SU-DHL-6 (cell line): ENCODE measurements around the gene AFM.

Experiments used
- H2AFZ ChIP-seq: fragments of 200-600 bp; sonication (generic); 2 replicates; pipeline ENCODE4 v1.6.1; 2014; ENCODE audit warnings: low read depth, mild to moderate bottlenecking, moderate library complexity, mixed read lengths, antibody characterized with exemption, low read length; ENCODE audit not compliant: severe bottlenecking
- H3F3A ChIP-seq: fragments of 200-600 bp; shearing (Covaris generic); 2 replicates; pipeline ENCODE4 v1.6.0; 2016; ENCODE audit warnings: antibody characterized with exemption, mild to moderate bottlenecking; ENCODE audit not compliant: insufficient read depth
- H3K27ac ChIP-seq: fragments of 200-600 bp; sonication (generic); 2 replicates; pipeline ENCODE4 v1.5.1; 2016; ENCODE audit warnings: low read depth, mild to moderate bottlenecking, low read length, moderate library complexity, mixed read lengths
- H3K27me3 ChIP-seq: fragments of 200-600 bp; sonication (generic), shearing (Covaris generic); 2 replicates; pipeline ENCODE4 v1.6.0; 2014; ENCODE audit warnings: mild to moderate bottlenecking, low read length
- H3K36me3 ChIP-seq: fragments of 200-600 bp; sonication (generic); 2 replicates; pipeline ENCODE4 v1.6.1; 2014; ENCODE audit warnings: mild to moderate bottlenecking, low read length, mixed read lengths
- H3K4me2 ChIP-seq: fragments of 300-600, 200-600 bp; shearing (Covaris generic), sonication (generic); 2 replicates; pipeline ENCODE4 v1.6.0; 2014; ENCODE audit warnings: low read length, low read depth, mild to moderate bottlenecking; ENCODE audit not compliant: poor library complexity, severe bottlenecking
- H3K4me3 ChIP-seq: fragments of 200-600 bp; sonication (generic); 2 replicates; pipeline ENCODE4 v1.5.1; 2014; ENCODE audit warnings: antibody characterized with exemption, low read length, mild to moderate bottlenecking, mixed read lengths; ENCODE audit not compliant: insufficient read depth, poor library complexity, severe bottlenecking
- H3K79me2 ChIP-seq: fragments of 200-600 bp; sonication (generic); 2 replicates; pipeline ENCODE4 v1.6.1; 2014; ENCODE audit warnings: mild to moderate bottlenecking, low read length, moderate library complexity; ENCODE audit not compliant: insufficient read depth
- H3K9ac ChIP-seq: fragments of 200-600 bp; sonication (generic); 2 replicates; pipeline ENCODE4 v1.7.0; 2014; ENCODE audit warnings: mild to moderate bottlenecking, low read length
- H3K9me2 ChIP-seq: fragments of 200-600 bp; sonication (generic); replicated peaks from 2 replicates; pipeline ENCODE4 v1.6.1; 2014; ENCODE audit warnings: low read length; ENCODE audit not compliant: insufficient read depth
- H3K9me3 ChIP-seq: fragments of 200-600 bp; sonication (generic); 2 replicates; pipeline ENCODE4 v1.6.1; 2014; ENCODE audit warnings: low read length, mixed read lengths; ENCODE audit not compliant: insufficient read depth
- H4K20me1 ChIP-seq: fragments of 200-600 bp; sonication (generic); 2 replicates; pipeline ENCODE4 v1.6.1; 2014; ENCODE audit warnings: low read depth, mild to moderate bottlenecking, antibody characterized with exemption, low read length, moderate library complexity, mixed read lengths
- CTCF ChIP-seq: fragments of 200-600 bp; sonication (generic); IDR thresholded peaks from one replicate; pipeline ENCODE4 v1.5.1; 2017; ENCODE audit warnings: antibody characterized with exemption, mild to moderate bottlenecking, low read length, moderate library complexity; ENCODE audit not compliant: insufficient read depth, poor library complexity, severe bottlenecking
- EZH2phosphoT487 ChIP-seq: fragments of 200-600 bp; sonication (generic), shearing (Covaris generic); conservative IDR thresholded peaks from 2 replicates; pipeline ENCODE4 v1.6.1; 2018; ENCODE audit warnings: mild to moderate bottlenecking, antibody characterized with exemption, low read length, moderate library complexity, mixed read lengths

Gene AFM

GRCh38 chr4:73505567-73505966 is 24.0 kb downstream of the AFM start:
- H2AFZ ChIP-seq: no peak overlapping the region
- no peaks in the 10 kb centered on the region for H3K27me3 ChIP-seq
- no peaks in the 10 kb centered on the region for H3K9me2 ChIP-seq
- TF ChIP-seq EZH2phosphoT487 (no peak), CTCF (no peak)
- H3K36me3 ChIP-seq: no peaks in the 10 kb centered on the region
- no peaks in the 10 kb centered on the region for H4K20me1 ChIP-seq
- H3K79me2 ChIP-seq: no peaks in the 10 kb centered on the region
- no peak overlapping the region for H3K4me2 ChIP-seq
- H3K4me3 ChIP-seq: no peak overlapping the region
- no peaks in the 10 kb centered on the region for H3F3A ChIP-seq
- no peaks in the 10 kb centered on the region for H3K9me3 ChIP-seq
- no peak overlapping the region for H3K9ac ChIP-seq
- no peak overlapping the region for H3K27ac ChIP-seq

GRCh38 chr4:73507541-73507940 is 26.0 kb downstream of the AFM start:
- no peaks in the 10 kb centered on the region for H3K9me2 ChIP-seq
- no peaks in the 10 kb centered on the region for H3K79me2 ChIP-seq
- no peaks in the 10 kb centered on the region for H3K36me3 ChIP-seq
- no peaks in the 10 kb centered on the region for H3F3A ChIP-seq
- H3K27ac ChIP-seq: no peak overlapping the region
- no peak overlapping the region for H2AFZ ChIP-seq
- H3K4me2 ChIP-seq: no peak overlapping the region
- H3K27me3 ChIP-seq: no peaks in the 10 kb centered on the region
- no peaks in the 10 kb centered on the region for H3K9me3 ChIP-seq
- no peak overlapping the region for H3K4me3 ChIP-seq
- no peaks in the 10 kb centered on the region for H4K20me1 ChIP-seq
- no peak for TF ChIP-seq CTCF
- no peak for TF ChIP-seq EZH2phosphoT487
- H3K9ac ChIP-seq: no peak overlapping the region

GRCh38 chr4:73508651-73509050 is 27.1 kb downstream of the AFM start:
- Histone ChIP-seq H3K9me2 (no peaks in the 10 kb centered on the region), H3K9me3 (no peaks in the 10 kb centered on the region), H3K4me2 (no peak overlapping the region), H3K36me3 (no peaks in the 10 kb centered on the region), H3F3A (no peaks in the 10 kb centered on the region), H3K79me2 (no peaks in the 10 kb centered on the region), H4K20me1 (no peaks in the 10 kb centered on the region), H3K9ac (no peak overlapping the region), H2AFZ (no peak overlapping the region), H3K27ac (no peak overlapping the region), H3K4me3 (no peak overlapping the region), H3K27me3 (no peaks in the 10 kb centered on the region)
- TF ChIP-seq EZH2phosphoT487 (no peak), CTCF (no peak)
